ENCODE data around the gene GNG4. TPM values are rescaled to one million over a fixed set of nuclear protein-coding genes. Genes with fewer than 3 reads are reported as not detected.

The GNG4 gene
- total and polyA plus RNA-seq, 2 of the 4 experiments (the other 2 are of a cell fraction), result 0.18 to 0.29 TPM

- Histone ChIP-seq H3K4me3 (ENCODE audit: insufficient read depth, low read depth, low read length) (no peak overlapping the region), H2AK9ac (replicated peaks; ENCODE audit: low read depth, low read length, poor library complexity) (no peak overlapping the region), H3K18ac (ENCODE audit: low read depth, low read length) (no peak overlapping the region), H3K27me3 (ENCODE audit: control insufficient read depth, insufficient read depth, low read length) (peaks cover 6% of the 10 kb centered on the region; the same call in 1 of the 2 replicates), H2BK15ac (ENCODE audit: low read depth, low read length) (no peak overlapping the region), H3K9ac (ENCODE audit: low read depth, low read length) (no peak overlapping the region), H3K23ac (ENCODE audit: low read depth, low read length) (no peak overlapping the region), H3K79me1 (ENCODE audit: low read depth in 1 of 2, low read length in 2 of 2) (no peaks in the 10 kb centered on the region), H3K36me3 (ENCODE audit: control insufficient read depth, insufficient read depth, low read length) (no peaks in the 10 kb centered on the region), H3K27ac (ENCODE audit: insufficient read depth, low read length) (no peak overlapping the region), H3K4me1 (ENCODE audit: control insufficient read depth, insufficient read depth, low read length) (peaks cover 9% of the 10 kb centered on the region), H2BK120ac (ENCODE audit: low read depth, low read length) (no peak overlapping the region), H2AFZ (replicated peaks; ENCODE audit: low read length, poor library complexity) (no peak overlapping the region), H2BK5ac (ENCODE audit: low read depth, low read length, poor library complexity, severe bottlenecking) (no peak overlapping the region), H3K4me2 (ENCODE audit: low read depth, low read length) (no peak overlapping the region), H3K9me1 (ENCODE audit: insufficient read depth, low read length) (no peaks in the 10 kb centered on the region), H3K14ac (replicated peaks; ENCODE audit: low read depth, low read length) (no peak overlapping the region), H2AK5ac (ENCODE audit: low read depth, low read length) (no peak overlapping the region), H3K9me3 (ENCODE audit: control insufficient read depth, insufficient read depth, low read length) (no peaks in the 10 kb centered on the region), H3K4ac (ENCODE audit: low read depth, low read length) (no peak overlapping the region), H3K56ac (ENCODE audit: extremely low read depth, insufficient read depth, low read length) (no peak overlapping the region), H4K91ac (ENCODE audit: insufficient read depth, low read depth, low read length) (no peak overlapping the region), H4K20me1 (ENCODE audit: insufficient read depth, low read length) (no peaks in the 10 kb centered on the region), H4K8ac (ENCODE audit: low read depth in 2 of 2, low read length in 2 of 2) (no peak overlapping the region), H4K5ac (ENCODE audit: low read depth, low read length) (no peak overlapping the region), H2BK20ac (ENCODE audit: low read depth, low read length) (no peak overlapping the region)
- DNase-seq (no peak), ATAC-seq (ENCODE audit: low read depth) (no peak)
- TF ChIP-seq RAD21 (IDR thresholded peaks at IDR 0.05; ENCODE audit: low read length), result no peak
- TF ChIP-seq RFX5 (IDR thresholded peaks at IDR 0.05; ENCODE audit: low read depth, low read length), result no peak
- no peak for TF ChIP-seq NFE2L2 (IDR thresholded peaks at IDR 0.05; ENCODE audit: low read depth, low read length)
- TF ChIP-seq POLR2A (IDR thresholded peaks at IDR 0.05; ENCODE audit: low read depth, low read length), result no peak
- TF ChIP-seq BHLHE40 (IDR thresholded peaks at IDR 0.05; ENCODE audit: low read depth, low read length), result no peak
- no peak for TF ChIP-seq CEBPB (IDR thresholded peaks at IDR 0.05; ENCODE audit: low read depth, low read length)
- TF ChIP-seq FOS (IDR thresholded peaks at IDR 0.05; ENCODE audit: low read depth, low read length), result no peak
- no peak for TF ChIP-seq SMC3 (IDR thresholded peaks at IDR 0.05; ENCODE audit: low read depth, low read length)
- TF ChIP-seq, protein P1, sequence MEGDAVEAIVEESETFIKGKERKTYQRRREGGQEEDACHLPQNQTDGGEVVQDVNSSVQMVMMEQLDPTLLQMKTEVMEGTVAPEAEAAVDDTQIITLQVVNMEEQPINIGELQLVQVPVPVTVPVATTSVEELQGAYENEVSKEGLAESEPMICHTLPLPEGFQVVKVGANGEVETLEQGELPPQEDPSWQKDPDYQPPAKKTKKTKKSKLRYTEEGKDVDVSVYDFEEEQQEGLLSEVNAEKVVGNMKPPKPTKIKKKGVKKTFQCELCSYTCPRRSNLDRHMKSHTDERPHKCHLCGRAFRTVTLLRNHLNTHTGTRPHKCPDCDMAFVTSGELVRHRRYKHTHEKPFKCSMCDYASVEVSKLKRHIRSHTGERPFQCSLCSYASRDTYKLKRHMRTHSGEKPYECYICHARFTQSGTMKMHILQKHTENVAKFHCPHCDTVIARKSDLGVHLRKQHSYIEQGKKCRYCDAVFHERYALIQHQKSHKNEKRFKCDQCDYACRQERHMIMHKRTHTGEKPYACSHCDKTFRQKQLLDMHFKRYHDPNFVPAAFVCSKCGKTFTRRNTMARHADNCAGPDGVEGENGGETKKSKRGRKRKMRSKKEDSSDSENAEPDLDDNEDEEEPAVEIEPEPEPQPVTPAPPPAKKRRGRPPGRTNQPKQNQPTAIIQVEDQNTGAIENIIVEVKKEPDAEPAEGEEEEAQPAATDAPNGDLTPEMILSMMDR (conservative IDR thresholded peaks at IDR 0.05; ENCODE audit: low read depth, low read length), result no peak
- no peak for TF ChIP-seq MAFK (IDR thresholded peaks at IDR 0.05; ENCODE audit: low read depth, low read length)
- TF ChIP-seq, protein P2, sequence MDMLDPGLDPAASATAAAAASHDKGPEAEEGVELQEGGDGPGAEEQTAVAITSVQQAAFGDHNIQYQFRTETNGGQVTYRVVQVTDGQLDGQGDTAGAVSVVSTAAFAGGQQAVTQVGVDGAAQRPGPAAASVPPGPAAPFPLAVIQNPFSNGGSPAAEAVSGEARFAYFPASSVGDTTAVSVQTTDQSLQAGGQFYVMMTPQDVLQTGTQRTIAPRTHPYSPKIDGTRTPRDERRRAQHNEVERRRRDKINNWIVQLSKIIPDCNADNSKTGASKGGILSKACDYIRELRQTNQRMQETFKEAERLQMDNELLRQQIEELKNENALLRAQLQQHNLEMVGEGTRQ (IDR thresholded peaks at IDR 0.05; ENCODE audit: low read depth, low read length), result no peak
- no peak for TF ChIP-seq MXI1 (IDR thresholded peaks at IDR 0.05; ENCODE audit: borderline replicate concordance, low read depth, low read length)
- no peak for TF ChIP-seq CHD1 (IDR thresholded peaks at IDR 0.05; ENCODE audit: low read depth, low read length)
- TF ChIP-seq MAZ (IDR thresholded peaks at IDR 0.05; ENCODE audit: borderline replicate concordance, low read depth, low read length), result no peak
- no TSS peak for BruUV-seq (replicated peaks)
- dilution Hi-C loops (cut with HindIII; ENCODE audit: low sequenced_read_pairs, unreplicated experiment), result no loop called here
- intact Hi-C loops (cut with micrococcal nuclease), result loop anchor here (10.0 kb wide), 1 partner anchor 1161 kb away; the partner anchor contains the start of gene TARBP1
- in situ Hi-C loops (cut with MboI; ENCODE audit: low sequenced_read_pairs), result no loop called here
- POLR2A ChIA-PET (ENCODE audit: unreplicated experiment), result no interaction called here
- 70% methylated on average over 4 of the region's 12 CpGs; no CpG with 5 or more reads in 1 of the 2 experiments for WGBS, 2 experiments (ENCODE audit: extremely low coverage in 2 of 2, insufficient read length in 1 of 2)
- CTCF ChIA-PET, result no interaction called here
Measured at GRCh38 chr1:235635938-235636662, 13.5 kb downstream of the GNG4 start.
